Medulla oblongata (tissue), 1 donor: ENCODE results near the gene COG2.
A peak's percentile ranks its signal among the peaks of the same experiment; 100 is the strongest.
"Not testable (repeated sequence)": the region's sequence is repeated elsewhere in the genome, so short reads cannot be mapped to it uniquely, and the experiment has no call there.

Experiments used
- DNase-seq: peaks from one replicate; pipeline ENCODE4 v3.0.0-alpha.2; 2015; ENCODE audit errors: extremely low spot score

Gene COG2, protein sequence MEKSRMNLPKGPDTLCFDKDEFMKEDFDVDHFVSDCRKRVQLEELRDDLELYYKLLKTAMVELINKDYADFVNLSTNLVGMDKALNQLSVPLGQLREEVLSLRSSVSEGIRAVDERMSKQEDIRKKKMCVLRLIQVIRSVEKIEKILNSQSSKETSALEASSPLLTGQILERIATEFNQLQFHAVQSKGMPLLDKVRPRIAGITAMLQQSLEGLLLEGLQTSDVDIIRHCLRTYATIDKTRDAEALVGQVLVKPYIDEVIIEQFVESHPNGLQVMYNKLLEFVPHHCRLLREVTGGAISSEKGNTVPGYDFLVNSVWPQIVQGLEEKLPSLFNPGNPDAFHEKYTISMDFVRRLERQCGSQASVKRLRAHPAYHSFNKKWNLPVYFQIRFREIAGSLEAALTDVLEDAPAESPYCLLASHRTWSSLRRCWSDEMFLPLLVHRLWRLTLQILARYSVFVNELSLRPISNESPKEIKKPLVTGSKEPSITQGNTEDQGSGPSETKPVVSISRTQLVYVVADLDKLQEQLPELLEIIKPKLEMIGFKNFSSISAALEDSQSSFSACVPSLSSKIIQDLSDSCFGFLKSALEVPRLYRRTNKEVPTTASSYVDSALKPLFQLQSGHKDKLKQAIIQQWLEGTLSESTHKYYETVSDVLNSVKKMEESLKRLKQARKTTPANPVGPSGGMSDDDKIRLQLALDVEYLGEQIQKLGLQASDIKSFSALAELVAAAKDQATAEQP

GRCh38 chr1:230642263-230642959 lies at the start of gene COG2:
Gene COG2 (plus strand): TSS chr1:230642481. CDS start chr1:230642607, 126 bp downstream.
- DNase-seq = peak; percentile 94

GRCh38 chr1:230592848-230593414 lies 49.4 kb upstream of the COG2 start:
- no peak for DNase-seq

GRCh38 chr1:230594214-230594773 lies 48.0 kb upstream of the COG2 start:
- no peak for DNase-seq

- no peak for DNase-seq
These were observed 47.1 kb upstream of the COG2 start for GRCh38 chr1:230595181-230595580.

DNA sequence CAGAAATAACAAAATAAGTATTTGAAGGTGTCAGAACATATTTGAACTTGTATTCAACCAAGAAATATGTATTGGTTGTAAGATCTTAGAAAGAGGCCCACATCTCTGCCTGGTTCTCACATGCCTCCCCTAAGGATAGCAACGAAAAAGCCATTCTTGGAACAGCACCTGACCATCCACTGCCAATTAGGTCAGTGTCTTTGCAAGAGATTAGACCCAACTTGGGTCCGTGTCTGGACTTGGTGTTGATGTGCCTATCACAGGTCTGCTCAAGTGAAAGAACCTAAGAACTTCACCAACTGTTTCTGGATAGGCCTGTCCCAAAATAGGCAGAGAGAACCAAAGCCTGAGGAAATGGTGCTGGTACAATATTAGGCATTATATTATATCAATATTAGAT lies 46.0 kb upstream of the COG2 start:
- no peak for DNase-seq

GRCh38 chr1:230598745-230599144 lies 43.5 kb upstream of the COG2 start:
- no peak for DNase-seq

DNA sequence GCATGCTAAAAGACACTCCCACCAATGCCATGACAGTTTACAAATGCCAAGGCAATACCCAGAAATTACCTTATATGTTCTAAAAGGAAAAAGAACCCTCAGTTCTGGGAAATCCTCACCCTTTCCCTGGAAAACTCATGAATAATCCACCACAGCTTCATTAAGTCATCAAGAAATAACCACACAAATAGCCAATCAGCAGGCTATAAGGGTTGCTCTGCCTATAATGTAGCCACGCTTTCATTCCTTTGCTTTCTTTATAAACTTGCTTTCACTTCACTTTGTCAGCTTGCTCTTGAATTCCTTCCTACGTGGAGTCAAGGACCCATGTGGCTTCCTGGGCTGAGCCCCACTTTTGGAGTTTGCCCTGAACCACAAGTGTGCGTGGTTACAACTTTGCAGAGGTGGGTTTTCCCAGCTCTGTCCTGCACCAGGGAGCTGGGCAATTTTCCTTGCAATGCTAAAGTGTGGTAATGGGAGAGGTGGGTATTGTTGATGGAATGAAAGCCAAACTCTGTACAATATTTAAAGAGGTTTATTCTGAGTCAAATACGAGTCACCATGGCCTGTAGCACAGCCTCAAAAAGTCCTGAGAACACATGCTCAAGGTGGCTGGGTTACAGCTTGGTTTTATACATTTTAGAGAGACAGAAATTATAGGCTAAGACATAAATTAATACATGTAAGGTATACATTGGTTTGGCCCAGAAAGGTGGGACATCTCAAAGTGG lies 42.2 kb upstream of the COG2 start:
- no peak for DNase-seq

DNA sequence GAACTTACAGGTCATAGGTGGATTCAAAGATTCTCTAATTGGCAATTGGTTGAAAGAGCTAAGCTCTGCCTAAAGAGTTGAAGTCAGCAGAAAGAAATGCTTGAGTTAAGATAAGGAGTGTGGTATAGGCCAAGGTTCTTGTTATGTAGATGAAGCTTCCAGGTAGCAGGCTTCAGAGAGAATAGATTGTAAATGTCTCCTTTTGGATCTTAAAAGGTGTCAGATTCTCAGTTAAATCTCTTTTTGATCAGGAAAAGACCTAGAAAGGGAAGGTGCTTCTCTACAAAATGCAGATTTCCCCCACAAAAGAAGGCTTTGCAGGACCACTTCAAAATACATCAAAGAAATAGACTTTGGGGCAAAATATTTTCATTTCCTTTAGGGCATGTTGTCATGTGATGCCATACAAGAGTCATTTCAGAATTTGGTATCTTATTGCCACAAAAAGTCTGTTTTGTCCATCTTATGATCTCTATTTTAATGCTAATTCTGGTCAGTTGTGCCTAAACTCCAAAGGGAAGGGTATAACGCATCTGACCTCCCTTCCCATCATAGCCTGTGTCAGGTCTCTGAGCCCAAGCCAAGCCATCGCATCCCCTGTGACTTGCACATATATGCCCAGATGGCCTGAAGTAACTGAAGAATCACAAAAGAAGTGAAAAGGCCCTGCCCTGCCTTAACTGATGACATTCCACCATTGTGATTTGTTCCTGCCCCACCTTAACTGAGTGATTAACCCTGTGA lies 41.5 kb upstream of the COG2 start:
- not testable (repeated sequence) for DNase-seq

- DNase-seq = peak; percentile 63
These were observed 33.1 kb upstream of the COG2 start for GRCh38 chr1:230609208-230609607.

GRCh38 chr1:230610589-230610988 lies 31.7 kb upstream of the COG2 start:
- no peak for DNase-seq

- no peak for DNase-seq
These were observed 31.0 kb upstream of the COG2 start for GRCh38 chr1:230611128-230611877.

DNA sequence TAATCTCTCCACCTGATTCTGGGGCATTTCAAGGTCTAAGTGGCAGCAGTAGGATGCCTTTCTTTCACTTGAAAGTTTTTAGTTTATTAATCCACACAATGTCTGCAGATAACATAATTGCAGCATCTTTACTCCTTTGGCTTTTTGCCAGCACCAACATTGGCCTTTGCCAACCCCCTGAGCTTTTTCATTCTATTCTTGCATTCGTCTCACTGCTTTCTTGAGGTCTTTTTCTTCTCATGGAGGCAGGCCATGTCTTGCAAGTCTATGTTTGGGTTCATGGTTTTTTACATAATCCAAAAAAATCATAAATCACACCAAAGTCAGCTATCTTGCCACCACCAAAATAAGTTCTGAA lies 30.4 kb upstream of the COG2 start:
- DNase-seq = no peak

GRCh38 chr1:230612651-230613050 lies 29.6 kb upstream of the COG2 start:
- DNase-seq = no peak

GRCh38 chr1:230614121-230614520 lies 28.2 kb upstream of the COG2 start:
- DNase-seq = no peak

- no peak for DNase-seq
These were observed 23.7 kb upstream of the COG2 start for GRCh38 chr1:230618537-230618936.

DNA sequence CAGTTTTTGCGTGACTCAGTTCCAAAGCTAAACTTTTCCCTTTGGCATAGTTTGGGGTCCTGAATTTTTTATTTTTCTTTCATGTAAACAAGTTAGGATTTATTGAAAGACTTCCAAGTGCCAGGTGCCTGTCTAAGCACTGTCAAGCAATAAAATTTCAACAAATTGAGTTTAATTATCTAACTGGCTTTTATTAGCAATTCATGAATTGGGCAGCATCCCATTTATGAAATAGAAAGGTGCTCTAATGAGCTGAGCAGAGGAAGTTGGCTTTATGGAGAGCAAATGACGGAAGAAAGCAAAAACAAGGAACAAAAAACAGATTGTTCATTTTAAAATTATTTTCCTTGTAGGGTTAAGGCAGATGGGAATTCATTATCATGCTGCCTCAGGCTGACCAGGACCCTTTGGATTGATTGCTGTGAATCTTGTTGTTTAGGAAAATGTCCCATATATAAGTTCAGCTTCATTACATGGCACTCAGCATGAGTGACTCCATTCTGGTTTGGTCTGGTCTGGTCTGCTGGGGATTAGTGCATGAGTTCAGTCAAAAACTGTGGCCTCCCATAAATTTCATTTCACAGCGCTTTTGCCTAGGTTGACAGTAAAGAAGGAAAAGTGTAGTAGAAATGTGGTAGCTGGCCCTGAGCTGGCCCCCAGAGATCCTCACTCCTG lies 21.5 kb upstream of the COG2 start:
- DNase-seq = no peak

- peak; percentile 44 for DNase-seq
These were observed 20.8 kb upstream of the COG2 start for GRCh38 chr1:230621324-230622030.

- DNase-seq = no peak
These were observed 20.1 kb upstream of the COG2 start for GRCh38 chr1:230622151-230622550.
